ENCODE measurements around the gene MYZAP.

DNA sequence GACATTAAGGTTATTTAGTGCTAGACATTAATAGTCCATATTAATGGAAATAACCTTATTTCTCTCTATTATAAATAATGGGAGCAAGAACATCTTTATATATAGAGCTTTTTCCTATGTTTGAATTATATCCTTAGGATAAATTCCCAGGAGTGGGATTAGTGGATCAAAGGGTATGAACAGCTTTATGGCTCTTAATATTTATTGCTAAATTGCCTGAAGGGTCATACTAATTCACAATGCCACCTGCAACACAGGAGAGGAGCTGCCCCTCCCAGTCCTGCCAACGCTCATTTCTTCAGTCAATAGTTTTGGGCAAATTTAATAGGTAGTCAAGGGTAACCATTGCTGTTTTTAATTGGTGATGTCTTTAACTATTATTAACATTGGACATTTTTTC is 65.9 kb downstream of the MYZAP start:
- TF ChIP-seq, protein P1, sequence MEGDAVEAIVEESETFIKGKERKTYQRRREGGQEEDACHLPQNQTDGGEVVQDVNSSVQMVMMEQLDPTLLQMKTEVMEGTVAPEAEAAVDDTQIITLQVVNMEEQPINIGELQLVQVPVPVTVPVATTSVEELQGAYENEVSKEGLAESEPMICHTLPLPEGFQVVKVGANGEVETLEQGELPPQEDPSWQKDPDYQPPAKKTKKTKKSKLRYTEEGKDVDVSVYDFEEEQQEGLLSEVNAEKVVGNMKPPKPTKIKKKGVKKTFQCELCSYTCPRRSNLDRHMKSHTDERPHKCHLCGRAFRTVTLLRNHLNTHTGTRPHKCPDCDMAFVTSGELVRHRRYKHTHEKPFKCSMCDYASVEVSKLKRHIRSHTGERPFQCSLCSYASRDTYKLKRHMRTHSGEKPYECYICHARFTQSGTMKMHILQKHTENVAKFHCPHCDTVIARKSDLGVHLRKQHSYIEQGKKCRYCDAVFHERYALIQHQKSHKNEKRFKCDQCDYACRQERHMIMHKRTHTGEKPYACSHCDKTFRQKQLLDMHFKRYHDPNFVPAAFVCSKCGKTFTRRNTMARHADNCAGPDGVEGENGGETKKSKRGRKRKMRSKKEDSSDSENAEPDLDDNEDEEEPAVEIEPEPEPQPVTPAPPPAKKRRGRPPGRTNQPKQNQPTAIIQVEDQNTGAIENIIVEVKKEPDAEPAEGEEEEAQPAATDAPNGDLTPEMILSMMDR (IDR thresholded peaks at IDR 0.05), result no peak
- no peak for TF ChIP-seq POLR2A (IDR thresholded peaks at IDR 0.05)

Data from lower leg skin (tissue), 3 donors.